ENCODE measurements around the gene C22orf23.
"Not testable (repeated sequence)": the region's sequence is repeated elsewhere in the genome, so short reads cannot be mapped to it uniquely, and the experiment has no call there.

The C22orf23 gene

GRCh38 chr22:37953062-37953436, 352 bp downstream of the C22orf23 start:
- no peak for DNase-seq

- not testable (repeated sequence) for DNase-seq
These were observed 772 bp downstream of the C22orf23 start for GRCh38 chr22:37952629-37953028.

GRCh38 chr22:37951305-37951704, 2.1 kb downstream of the C22orf23 start:
- DNase-seq = no peak

GRCh38 chr22:37947142-37947795, 6.1 kb downstream of the C22orf23 start:
- not testable (repeated sequence) for DNase-seq

- not testable (repeated sequence) for DNase-seq
These were observed 9.0 kb downstream of the C22orf23 start for GRCh38 chr22:37944423-37944822.

GRCh38 chr22:37943825-37944198, 9.6 kb downstream of the C22orf23 start:
- DNase-seq = no peak

GRCh38 chr22:37943136-37943824, 10.1 kb downstream of the C22orf23 start:
- no peak for DNase-seq

- DNase-seq = no peak
These were observed 11.3 kb downstream of the C22orf23 start for GRCh38 chr22:37942133-37942532.

GRCh38 chr22:37940698-37941376, 12.6 kb downstream of the C22orf23 start:
- no peak for DNase-seq

GRCh38 chr22:37933711-37934376, 19.6 kb downstream of the C22orf23 start:
- DNase-seq = peak; percentile 40

- peak; percentile 1 for DNase-seq
These were observed 20.4 kb downstream of the C22orf23 start for GRCh38 chr22:37932821-37933578.

GRCh38 chr22:37932401-37932800, 21.0 kb downstream of the C22orf23 start:
- DNase-seq = no peak

- no peak for DNase-seq
These were observed 21.5 kb downstream of the C22orf23 start for GRCh38 chr22:37931893-37932389.

- DNase-seq = peak; percentile 50
These were observed 22.4 kb downstream of the C22orf23 start for GRCh38 chr22:37930952-37931440.

GRCh38 chr22:37930270-37930951, 23.0 kb downstream of the C22orf23 start:
- DNase-seq = no peak

GRCh38 chr22:37929390-37929789, 24.0 kb downstream of the C22orf23 start:
- DNase-seq = no peak

- no peak for DNase-seq
These were observed 25.8 kb downstream of the C22orf23 start for GRCh38 chr22:37927637-37927936.

- DNase-seq = no peak
These were observed 26.4 kb downstream of the C22orf23 start for GRCh38 chr22:37926771-37927636.

GRCh38 chr22:37926358-37926757, 27.0 kb downstream of the C22orf23 start:
- no peak for DNase-seq

GRCh38 chr22:37925767-37926166, 27.6 kb downstream of the C22orf23 start:
- DNase-seq = no peak

GRCh38 chr22:37925330-37925729, 28.1 kb downstream of the C22orf23 start:
- DNase-seq = no peak

Data from NCI-H774 (cell line).